Endothelial cell of umbilical vein (primary cell): ENCODE results near the gene TNRC6C. TPM values are rescaled to one million over a fixed set of nuclear protein-coding genes. Genes with fewer than 3 reads are reported as not detected.

ENCODE experiments used
- BruUV-seq: library from RNA; stranded (reverse); fragments of 400-500 nt; replicated peaks from 2 replicates; lab custom pipeline; 2021; lab: Mats Ljungman, UMichigan
- CTCF ChIA-PET: fragments of 300-600, 350-600 bp; sonication (Branson Sonifier 250); formaldehyde crosslinking; loops from one replicate; lab custom pipeline; 2021; ENCODE audit warnings: antibody characterized with exemption, inconsistent platforms; lab: Charles Lee
- POLR2A ChIA-PET: fragments of 300-600, 350-600 bp; sonication (Branson Sonifier 250); formaldehyde crosslinking; loops from one replicate; lab custom pipeline; 2021; ENCODE audit warnings: antibody characterized with exemption, inconsistent platforms; lab: Charles Lee
- DNase-seq: peaks from one replicate; pipeline ENCODE4 v3.0.0-alpha.2; 2011; ENCODE audit warnings: low read depth, low spot score
- FAIRE-seq: peaks from 2 replicates; lab custom pipeline; 2011; peaks lifted over from hg19 to GRCh38; lab: Jason Lieb, UNC
- H2AFZ ChIP-seq: 2 replicates; pipeline ENCODE4 v1.6.0; 2012; ENCODE audit warnings: low read depth, low read length, control low read depth, inconsistent platforms
- H3K27ac ChIP-seq: 2 replicates; pipeline ENCODE4 v1.5.1; 2011; ENCODE audit warnings: low read depth, mild to moderate bottlenecking, control low read depth, low read length, moderate library complexity; ENCODE audit not compliant: insufficient read depth
- H3K27me3 ChIP-seq, 2 experiments: 2 replicates each; pipeline versions ENCODE4 v1.6.0 to v1.6.1; 2011; ENCODE audit warnings: low read length in 2 of 2, mixed read lengths in 1 of 2; ENCODE audit not compliant: control insufficient read depth in 2 of 2, insufficient read depth in 2 of 2
- H3K36me3 ChIP-seq, 2 experiments: 2 replicates in 1 of 2; 3 replicates in 1 of 2; pipeline ENCODE4 v1.5.1; 2011; ENCODE audit warnings: low read length in 2 of 2, mild to moderate bottlenecking in 1 of 2, moderate library complexity in 1 of 2; ENCODE audit not compliant: control insufficient read depth in 2 of 2, insufficient read depth in 2 of 2; ENCODE audit errors: extremely low read depth in 1 of 2
- H3K4me1 ChIP-seq: 3 replicates; pipeline ENCODE4 v1.5.1; 2011; ENCODE audit warnings: mild to moderate bottlenecking, low read length; ENCODE audit not compliant: control insufficient read depth, insufficient read depth; ENCODE audit errors: extremely low read depth
- H3K4me2 ChIP-seq: 2 replicates; pipeline ENCODE4 v1.6.1; 2011; ENCODE audit warnings: low read length, control low read depth, mixed read lengths; ENCODE audit not compliant: insufficient read depth
- H3K4me3 ChIP-seq, 3 experiments: fragments of 200-600 bp in 1 of 3; sonication (generic), shearing (Covaris generic) in 1 of 3; replicated peaks in 1 of 3; 2 replicates each; pipeline ENCODE4 v1.5.1; 2011 to 2016; ENCODE audit warnings: control low read depth in 3 of 3, low read length in 3 of 3, mild to moderate bottlenecking in 2 of 3, inconsistent platforms in 1 of 3, low read depth in 1 of 3, moderate library complexity in 1 of 3; ENCODE audit not compliant: insufficient read depth in 1 of 3
- H3K79me2 ChIP-seq: 2 replicates; pipeline ENCODE4 v1.6.0; 2012; ENCODE audit warnings: low read length, inconsistent platforms; ENCODE audit not compliant: control insufficient read depth, insufficient read depth
- H3K9ac ChIP-seq: replicated peaks from 2 replicates; pipeline ENCODE3; 2011; ENCODE audit warnings: low read length, control low read depth; ENCODE audit not compliant: insufficient read depth; ENCODE audit errors: extremely low read depth
- H3K9me1 ChIP-seq: replicated peaks from 3 replicates; pipeline ENCODE4 v1.6.0; 2011; ENCODE audit warnings: mild to moderate bottlenecking, low read length; ENCODE audit not compliant: control insufficient read depth, insufficient read depth; ENCODE audit errors: extremely low read depth
- H3K9me3 ChIP-seq: replicated peaks from 2 replicates; pipeline ENCODE4 v1.5.1; 2012; ENCODE audit warnings: low read length, inconsistent platforms; ENCODE audit not compliant: control insufficient read depth, insufficient read depth
- H4K20me1 ChIP-seq: replicated peaks from 2 replicates; pipeline ENCODE3; 2011; ENCODE audit warnings: mild to moderate bottlenecking, low read length; ENCODE audit not compliant: control insufficient read depth, insufficient read depth; ENCODE audit errors: extremely low read depth
- EZH2 ChIP-seq: IDR thresholded peaks from 2 replicates; pipeline ENCODE4 v1.6.1; 2012; ENCODE audit warnings: borderline replicate concordance, low read depth, mild to moderate bottlenecking, moderate library complexity, low read length, inconsistent platforms; ENCODE audit not compliant: severe bottlenecking
- FOS ChIP-seq: IDR thresholded peaks from 2 replicates; pipeline ENCODE4 v1.6.1; 2011; ENCODE audit warnings: mild to moderate bottlenecking, low read length, moderate library complexity, borderline replicate concordance; ENCODE audit not compliant: insufficient read depth
- GATA2 ChIP-seq: IDR thresholded peaks from 2 replicates; pipeline ENCODE4 v1.7.0; 2011; ENCODE audit warnings: low read depth, mild to moderate bottlenecking, moderate library complexity, mixed read lengths, low read length; ENCODE audit not compliant: insufficient read length, insufficient read depth
- JUN ChIP-seq: IDR thresholded peaks from 2 replicates; pipeline ENCODE4 v1.6.1; 2011; ENCODE audit warnings: borderline replicate concordance, low read depth; ENCODE audit not compliant: insufficient read length, insufficient read depth
- MYC ChIP-seq: IDR thresholded peaks from one replicate; pipeline ENCODE4 v1.6.1; 2011; ENCODE audit warnings: mild to moderate bottlenecking, low read depth, low read length
- POLR2A ChIP-seq: IDR thresholded peaks from 2 replicates; pipeline ENCODE4 v1.6.1; 2012; ENCODE audit warnings: low read depth, mild to moderate bottlenecking, control low read depth, low read length
- POLR2AphosphoS5 ChIP-seq: IDR thresholded peaks from 2 replicates; pipeline ENCODE4 v1.6.1; 2012; ENCODE audit warnings: low read depth, mild to moderate bottlenecking, control low read depth, low read length, moderate library complexity; ENCODE audit not compliant: insufficient read depth
- dilution Hi-C: fragments of 300-500 bp; cut with MboI; formaldehyde crosslinking; loops from one replicate; pipeline ENCODE4 v1.15.0; 2019; ENCODE audit warnings: low sequenced_read_pairs; ENCODE audit not compliant: extremely low pct_ligation_motif_present
- intact Hi-C: fragments of 100-400 bp; cut with micrococcal nuclease; formaldehyde crosslinking; loops from one replicate; pipeline ENCODE4 v1.10.0; 2022
- polyA plus RNA-seq, 4 experiments: library from polyadenylated mRNA; depleted of rRNA in 3 of 4; stranded (reverse) in 3 of 4; unstranded in 1 of 4; fragments of >200 nt; gene quantifications; 2 replicates each; pipeline versions ENCODE4 v1.2.1 to v1.2.3, GENCODE V29; 2011 to 2012; ENCODE audit warnings: missing spikeins in 1 of 4
- total RNA-seq: library from RNA; stranded (reverse); gene quantifications from 2 replicates; pipeline ENCODE4 v1.2.3, GENCODE V29; 2021
- TF ChIP-seq, protein P1 (sequence below): IDR thresholded peaks from 2 replicates; pipeline ENCODE4 v1.6.1; 2011; ENCODE audit not compliant: insufficient read depth, insufficient read length
- TF ChIP-seq, protein P2 (sequence below), 2 donors: IDR thresholded peaks; 1 replicate in 1 of 2; 2 replicates in 1 of 2; pipeline ENCODE4 v1.5.1; 2011; ENCODE audit warnings: low read length in 2 of 2, mild to moderate bottlenecking in 2 of 2, moderate library complexity in 2 of 2, control low read depth in 1 of 2, inconsistent platforms in 1 of 2, low read depth in 1 of 2; ENCODE audit not compliant: insufficient read depth in 1 of 2; ENCODE audit errors: extremely low read depth in 1 of 2

The TNRC6C gene
- total and polyA plus RNA-seq, 2 donors (not counting 3 experiments of a cell fraction or from before 2014, with no cell fraction given): 2.1 to 17.5 TPM

DNA sequence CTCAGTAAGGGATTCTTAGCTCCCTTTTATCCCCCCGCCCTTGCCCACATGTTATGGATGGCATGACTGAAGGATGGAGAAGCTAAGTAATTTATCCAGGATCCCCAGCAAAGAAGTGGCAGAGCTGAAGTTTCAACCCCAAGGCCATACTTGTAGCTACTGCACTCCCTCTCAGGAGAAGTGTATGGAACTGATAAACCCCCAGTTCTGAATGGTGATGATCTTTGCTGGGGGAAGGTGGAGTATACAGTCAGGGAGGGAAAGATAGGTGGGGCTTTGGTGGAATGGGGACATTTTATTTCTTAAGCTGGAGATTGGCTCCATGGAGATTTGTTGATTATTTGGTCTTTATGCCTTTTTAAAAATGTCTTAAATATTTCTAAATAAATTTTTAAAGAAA is 58.3 kb downstream of the TNRC6C start:
- no peaks in the 10 kb centered on the region for H3K9me1 ChIP-seq
- TF ChIP-seq FOS (no peak), POLR2A (no peak), MYC (no peak), JUN (no peak), EZH2 (no peak), GATA2 (no peak), POLR2AphosphoS5 (no peak)
- TF ChIP-seq, protein P1, sequence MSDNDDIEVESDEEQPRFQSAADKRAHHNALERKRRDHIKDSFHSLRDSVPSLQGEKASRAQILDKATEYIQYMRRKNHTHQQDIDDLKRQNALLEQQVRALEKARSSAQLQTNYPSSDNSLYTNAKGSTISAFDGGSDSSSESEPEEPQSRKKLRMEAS: no peak
- TF ChIP-seq, protein P2, sequence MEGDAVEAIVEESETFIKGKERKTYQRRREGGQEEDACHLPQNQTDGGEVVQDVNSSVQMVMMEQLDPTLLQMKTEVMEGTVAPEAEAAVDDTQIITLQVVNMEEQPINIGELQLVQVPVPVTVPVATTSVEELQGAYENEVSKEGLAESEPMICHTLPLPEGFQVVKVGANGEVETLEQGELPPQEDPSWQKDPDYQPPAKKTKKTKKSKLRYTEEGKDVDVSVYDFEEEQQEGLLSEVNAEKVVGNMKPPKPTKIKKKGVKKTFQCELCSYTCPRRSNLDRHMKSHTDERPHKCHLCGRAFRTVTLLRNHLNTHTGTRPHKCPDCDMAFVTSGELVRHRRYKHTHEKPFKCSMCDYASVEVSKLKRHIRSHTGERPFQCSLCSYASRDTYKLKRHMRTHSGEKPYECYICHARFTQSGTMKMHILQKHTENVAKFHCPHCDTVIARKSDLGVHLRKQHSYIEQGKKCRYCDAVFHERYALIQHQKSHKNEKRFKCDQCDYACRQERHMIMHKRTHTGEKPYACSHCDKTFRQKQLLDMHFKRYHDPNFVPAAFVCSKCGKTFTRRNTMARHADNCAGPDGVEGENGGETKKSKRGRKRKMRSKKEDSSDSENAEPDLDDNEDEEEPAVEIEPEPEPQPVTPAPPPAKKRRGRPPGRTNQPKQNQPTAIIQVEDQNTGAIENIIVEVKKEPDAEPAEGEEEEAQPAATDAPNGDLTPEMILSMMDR (IDR thresholded peaks at IDR 0.05; ENCODE audit: extremely low read depth in 1 of 2, insufficient read depth in 1 of 2, low read depth in 1 of 2, low read length in 2 of 2): no peak
- H3K9ac ChIP-seq: no peak overlapping the region
- no peaks in the 10 kb centered on the region for H4K20me1 ChIP-seq
- no peak for DNase-seq
- no TSS peak for BruUV-seq
- no peak overlapping the region for H3K4me3 ChIP-seq
- no peak overlapping the region for H2AFZ ChIP-seq
- H3K4me1 ChIP-seq: no peaks in the 10 kb centered on the region
- H3K4me2 ChIP-seq: no peak overlapping the region
- dilution Hi-C loops (no loop called here), intact Hi-C loops (loop anchor here (5.0 kb wide), 1 partner anchor 160 kb away; no protein-coding TSS in a partner anchor)
- H3K79me2 ChIP-seq: no peaks in the 10 kb centered on the region
- H3K9me3 ChIP-seq: no peaks in the 10 kb centered on the region
- CTCF ChIA-PET: interaction anchor here (0.7 to 5.3 kb wide), 5 partner anchors 11 to 474 kb away, joined by 3 to 116 read pairs (median 5); partner anchors contain the start of gene TNRC6C
- no peaks in the 10 kb centered on the region for H3K27me3 ChIP-seq
- H3K36me3 ChIP-seq: no peaks in the 10 kb centered on the region
- no peak overlapping the region for H3K27ac ChIP-seq
- POLR2A ChIA-PET: interaction anchor here (3.1 kb wide), 1 partner anchor 59 kb away, joined by 12 read pairs; the partner anchor contains the start of gene TNRC6C
- no peak for FAIRE-seq
